KMS-11 (cell line): ENCODE data around the gene ANKRD13C.

ENCODE experiments used
- H2AFZ ChIP-seq: fragments of 200-600 bp; sonication (generic); 2 replicates; pipeline ENCODE4 v1.6.1; 2016; ENCODE audit warnings: antibody characterized with exemption, mixed run types, low read depth
- H3K27ac ChIP-seq: fragments of 200-600 bp; sonication (generic); 2 replicates; pipeline ENCODE4 v1.6.1; 2016; ENCODE audit warnings: mild to moderate bottlenecking, mixed run types
- H3K27me3 ChIP-seq: fragments of 200-600 bp; sonication (generic); 2 replicates; pipeline ENCODE4 v1.6.1; 2017; ENCODE audit warnings: mild to moderate bottlenecking, low read depth, mixed run types, moderate library complexity; ENCODE audit not compliant: insufficient read depth
- H3K36me3 ChIP-seq: fragments of 200-600 bp; sonication (generic); 2 replicates; pipeline ENCODE4 v1.6.1; 2017; ENCODE audit warnings: mild to moderate bottlenecking, mixed run types; ENCODE audit not compliant: insufficient read depth
- H3K4me1 ChIP-seq: fragments of 200-600 bp; sonication (generic); 2 replicates; pipeline ENCODE4 v1.6.1; 2016; ENCODE audit warnings: mild to moderate bottlenecking, low read depth, mixed run types; ENCODE audit not compliant: poor library complexity, severe bottlenecking
- H3K4me2 ChIP-seq: fragments of 200-600 bp; sonication (generic); 2 replicates; pipeline ENCODE4 v1.7.0; 2016; ENCODE audit warnings: mild to moderate bottlenecking, mixed run types
- H3K4me3 ChIP-seq: fragments of 200-600 bp; sonication (generic); IDR thresholded peaks from 2 replicates; pipeline ENCODE4 v1.6.1; 2017; ENCODE audit warnings: low read depth, low read length, mixed read lengths; ENCODE audit not compliant: insufficient read depth
- H3K79me2 ChIP-seq: fragments of 200-600 bp; sonication (generic); 2 replicates; pipeline ENCODE4 v1.6.1; 2016; ENCODE audit warnings: low read depth, mixed run types; ENCODE audit not compliant: insufficient read depth
- H3K9ac ChIP-seq: fragments of 200-600 bp; sonication (generic); 2 replicates; pipeline ENCODE4 v1.6.1; 2016; ENCODE audit warnings: mild to moderate bottlenecking, mixed run types
- H4K20me1 ChIP-seq: fragments of 200-600 bp; sonication (generic); 2 replicates; pipeline ENCODE4 v1.6.1; 2016; ENCODE audit warnings: mild to moderate bottlenecking, mixed run types; ENCODE audit not compliant: insufficient read depth
- TF ChIP-seq, protein P1 (sequence below): fragments of 200-600 bp; sonication (generic); conservative IDR thresholded peaks from 2 replicates; pipeline ENCODE4 v1.6.1; 2017; ENCODE audit warnings: low read depth, mild to moderate bottlenecking, antibody characterized with exemption, low read length, moderate library complexity, mixed read lengths

ANKRD13C gene

DNA sequence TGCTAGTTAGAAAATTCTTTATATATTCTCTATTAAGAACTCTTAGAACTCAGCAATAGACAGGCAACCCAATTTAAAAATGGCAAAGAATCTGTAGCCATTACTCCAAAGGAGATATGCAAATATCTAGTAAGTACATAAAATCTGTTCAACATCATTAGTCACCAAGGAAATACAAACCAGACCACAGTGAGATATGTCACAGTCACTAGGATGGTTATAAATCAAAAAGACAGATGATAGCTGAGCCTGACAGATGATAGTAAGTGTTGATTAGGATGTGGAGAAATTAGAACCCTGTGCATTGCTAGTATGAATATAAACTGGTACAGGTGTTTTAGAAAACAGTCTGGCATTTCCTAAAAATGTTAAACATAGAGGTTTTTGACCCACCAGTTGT is 106.8 kb downstream of the ANKRD13C start:
- Histone ChIP-seq H3K9ac (no peak overlapping the region), H3K4me1 (peaks cover 24% of the 10 kb centered on the region), H3K36me3 (peaks cover 16% of the 10 kb centered on the region), H3K27me3 (no peaks in the 10 kb centered on the region), H3K4me3 (no peak overlapping the region), H4K20me1 (no peaks in the 10 kb centered on the region), H3K27ac (no peak overlapping the region), H2AFZ (no peak overlapping the region), H3K4me2 (no peak overlapping the region; the same call in 1 of the 2 replicates), H3K79me2 (no peaks in the 10 kb centered on the region)
- TF ChIP-seq, protein P1, sequence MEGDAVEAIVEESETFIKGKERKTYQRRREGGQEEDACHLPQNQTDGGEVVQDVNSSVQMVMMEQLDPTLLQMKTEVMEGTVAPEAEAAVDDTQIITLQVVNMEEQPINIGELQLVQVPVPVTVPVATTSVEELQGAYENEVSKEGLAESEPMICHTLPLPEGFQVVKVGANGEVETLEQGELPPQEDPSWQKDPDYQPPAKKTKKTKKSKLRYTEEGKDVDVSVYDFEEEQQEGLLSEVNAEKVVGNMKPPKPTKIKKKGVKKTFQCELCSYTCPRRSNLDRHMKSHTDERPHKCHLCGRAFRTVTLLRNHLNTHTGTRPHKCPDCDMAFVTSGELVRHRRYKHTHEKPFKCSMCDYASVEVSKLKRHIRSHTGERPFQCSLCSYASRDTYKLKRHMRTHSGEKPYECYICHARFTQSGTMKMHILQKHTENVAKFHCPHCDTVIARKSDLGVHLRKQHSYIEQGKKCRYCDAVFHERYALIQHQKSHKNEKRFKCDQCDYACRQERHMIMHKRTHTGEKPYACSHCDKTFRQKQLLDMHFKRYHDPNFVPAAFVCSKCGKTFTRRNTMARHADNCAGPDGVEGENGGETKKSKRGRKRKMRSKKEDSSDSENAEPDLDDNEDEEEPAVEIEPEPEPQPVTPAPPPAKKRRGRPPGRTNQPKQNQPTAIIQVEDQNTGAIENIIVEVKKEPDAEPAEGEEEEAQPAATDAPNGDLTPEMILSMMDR = no peak

DNA sequence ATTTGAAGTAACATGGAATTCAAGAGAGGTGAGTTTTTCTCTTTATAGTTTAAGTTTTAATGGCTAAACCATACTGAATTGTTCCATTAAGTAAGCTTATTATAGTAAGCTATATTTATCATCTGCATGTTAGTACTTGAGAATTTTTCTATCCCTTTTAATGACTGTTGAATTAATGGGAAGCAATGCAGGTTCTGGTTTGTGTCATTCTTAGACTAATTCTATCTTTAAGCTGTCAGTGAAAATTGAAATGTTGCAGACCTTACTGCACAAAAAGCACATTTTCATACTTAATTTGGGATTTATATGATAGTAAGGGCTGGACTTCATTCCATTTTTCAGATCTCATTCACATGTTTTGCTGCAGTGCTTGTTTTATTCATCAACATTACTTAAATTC is 107.4 kb downstream of the ANKRD13C start:
- no peak overlapping the region for H3K27ac ChIP-seq

DNA sequence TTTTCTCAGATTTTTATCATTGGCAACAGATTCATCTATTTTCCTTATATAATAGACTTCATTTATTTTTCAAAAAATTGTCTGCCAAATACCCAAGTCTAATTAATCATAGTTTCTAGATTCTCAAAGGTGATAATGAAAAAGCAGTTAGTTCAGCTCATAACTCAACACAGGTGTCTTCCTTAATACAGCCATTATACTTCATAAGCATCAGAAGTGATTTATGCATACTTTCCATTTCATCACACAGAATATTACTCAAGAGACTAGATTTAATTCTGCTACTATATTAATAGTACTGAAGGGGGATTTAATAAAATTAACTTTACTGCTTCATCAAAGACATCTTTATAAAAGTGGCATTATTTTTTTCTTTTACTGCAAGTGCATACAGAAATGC is 114.6 kb downstream of the ANKRD13C start:
- no peaks in the 10 kb centered on the region for H3K27me3 ChIP-seq
- H3K4me3 ChIP-seq = no peak overlapping the region
- H3K9ac ChIP-seq = no peak overlapping the region
- no peaks in the 10 kb centered on the region for H4K20me1 ChIP-seq
- no peak overlapping the region for H2AFZ ChIP-seq
- no peak overlapping the region for H3K27ac ChIP-seq
- TF ChIP-seq, protein P1 = no peak
- no peak overlapping the region for H3K4me2 ChIP-seq
- peaks cover 10% of the 10 kb centered on the region; the same call in 1 of the 2 replicates for H3K36me3 ChIP-seq
- H3K79me2 ChIP-seq = no peaks in the 10 kb centered on the region
- no peaks in the 10 kb centered on the region for H3K4me1 ChIP-seq

More for the DNA sequence above, 107.4 kb downstream of the ANKRD13C start:
- Histone ChIP-seq H3K4me1 (peaks cover 24% of the 10 kb centered on the region), H3K4me3 (no peak overlapping the region), H3K27me3 (no peaks in the 10 kb centered on the region), H3K36me3 (peaks cover 14% of the 10 kb centered on the region), H3K4me2 (no peak overlapping the region; the same call in 1 of the 2 replicates), H3K79me2 (no peaks in the 10 kb centered on the region), H4K20me1 (no peaks in the 10 kb centered on the region), H3K9ac (no peak overlapping the region), H2AFZ (no peak overlapping the region)
- TF ChIP-seq, protein P1 = no peak

DNA sequence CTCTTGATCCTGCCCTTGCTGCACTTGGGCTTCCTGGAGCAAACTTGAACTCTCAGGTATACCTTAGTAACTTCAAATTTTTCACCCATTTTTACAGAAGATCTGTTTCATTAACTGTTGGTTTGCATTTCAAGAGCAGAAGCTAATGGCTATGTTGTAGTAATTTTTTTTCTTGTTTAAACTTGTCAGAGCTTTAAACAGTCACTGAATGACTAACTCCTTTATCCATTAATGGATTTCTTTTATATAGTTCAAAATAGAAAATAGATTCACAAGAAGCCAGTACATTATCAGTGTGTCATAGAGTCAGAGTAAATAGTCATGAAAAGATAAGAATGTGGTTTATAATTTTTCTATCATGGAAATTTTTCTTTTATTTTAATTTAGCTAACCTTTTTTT is 119.8 kb downstream of the ANKRD13C start:
- Histone ChIP-seq H3K4me2 (no peak overlapping the region), H4K20me1 (no peaks in the 10 kb centered on the region), H3K4me3 (no peak overlapping the region), H3K27me3 (no peaks in the 10 kb centered on the region), H3K27ac (no peak overlapping the region), H3K4me1 (no peaks in the 10 kb centered on the region), H3K9ac (no peak overlapping the region), H2AFZ (no peak overlapping the region), H3K36me3 (no peaks in the 10 kb centered on the region), H3K79me2 (no peaks in the 10 kb centered on the region)
- TF ChIP-seq, protein P1 = no peak
